Astrocyte (in vitro differentiated cells and primary cell): ENCODE results near the gene METTL18.

Experiments used
- CTCF ChIP-seq: IDR thresholded peaks from 2 replicates; pipeline ENCODE4 v1.5.1; 2011; ENCODE audit warnings: low read depth, mild to moderate bottlenecking, inconsistent platforms, low read length, moderate library complexity; ENCODE audit not compliant: insufficient read depth
- EZH2 ChIP-seq: IDR thresholded peaks from 2 replicates; pipeline ENCODE4 v1.6.1; 2012; ENCODE audit warnings: mild to moderate bottlenecking, low read length, inconsistent platforms; ENCODE audit not compliant: insufficient read depth

GRCh38 chr1:169779150-169779549 is 15.6 kb downstream of the METTL18 start:
- no peak for TF ChIP-seq CTCF
- no peak for TF ChIP-seq EZH2
